Colonic mucosa (tissue), 4 donors: ENCODE results near the gene RPS6KB2. TPM values are rescaled to one million over a fixed set of nuclear protein-coding genes. Genes with fewer than 3 reads are reported as not detected.
A peak's percentile ranks its signal among the peaks of the same experiment; 100 is the strongest.
"Not testable (repeated sequence)": the region's sequence is repeated elsewhere in the genome, so short reads cannot be mapped to it uniquely, and the experiment has no call there.

Source experiments
- DNase-seq: peaks from one replicate; pipeline ENCODE4 v3.0.0-alpha.2; 2020
- H3K27ac ChIP-seq: fragments of 200-600 bp; one replicate; pipeline ENCODE4 v1.8.0; 2021
- H3K27me3 ChIP-seq: fragments of 200-600 bp; one replicate; pipeline ENCODE4 v1.8.0; 2021
- H3K36me3 ChIP-seq: fragments of 200-600 bp; one replicate; pipeline ENCODE4 v1.8.0; 2021
- H3K4me1 ChIP-seq: fragments of 200-600 bp; one replicate; pipeline ENCODE4 v1.8.0; 2021; ENCODE audit warnings: mild to moderate bottlenecking
- H3K4me3 ChIP-seq: fragments of 200-600 bp; one replicate; pipeline ENCODE4 v1.8.0; 2021
- H3K9ac ChIP-seq, 2 donors: one replicate each; pipeline ENCODE4 v1.7.0; 2013; ENCODE audit warnings: control low read depth in 2 of 2, low read depth in 2 of 2, low read length in 2 of 2
- H3K9me3 ChIP-seq: fragments of 200-600 bp; one replicate; pipeline ENCODE4 v1.8.0; 2021
- CTCF ChIP-seq: fragments of 200-600 bp; IDR thresholded peaks from one replicate; pipeline ENCODE4 v1.8.0; 2022; ENCODE audit warnings: antibody characterized with exemption, mild to moderate bottlenecking
- intact Hi-C: fragments of 100-400 bp; cut with DNase I; formaldehyde crosslinking; loops from one replicate; pipeline ENCODE4 v1.14.1; 2022
- total RNA-seq, 2 donors: library from RNA; stranded (reverse); fragmentation: NEBNext Ultra II Directional in 1 of 2; extraction: Animal tissue kit (Norgen Biotek cat#: 25700) in 1 of 2; gene quantifications; one replicate each; pipeline ENCODE4 v1.2.1, GENCODE V29; 2021
- donor health status: healthy.
- donor health status: DM: no; HTN: no; CAD: no.
- donor health status: DM: no; HTN: no; CAD: no.

The RPS6KB2 gene
- total RNA-seq, 2 donors from 2014 or later: 38.3 to 70.4 TPM

DNA sequence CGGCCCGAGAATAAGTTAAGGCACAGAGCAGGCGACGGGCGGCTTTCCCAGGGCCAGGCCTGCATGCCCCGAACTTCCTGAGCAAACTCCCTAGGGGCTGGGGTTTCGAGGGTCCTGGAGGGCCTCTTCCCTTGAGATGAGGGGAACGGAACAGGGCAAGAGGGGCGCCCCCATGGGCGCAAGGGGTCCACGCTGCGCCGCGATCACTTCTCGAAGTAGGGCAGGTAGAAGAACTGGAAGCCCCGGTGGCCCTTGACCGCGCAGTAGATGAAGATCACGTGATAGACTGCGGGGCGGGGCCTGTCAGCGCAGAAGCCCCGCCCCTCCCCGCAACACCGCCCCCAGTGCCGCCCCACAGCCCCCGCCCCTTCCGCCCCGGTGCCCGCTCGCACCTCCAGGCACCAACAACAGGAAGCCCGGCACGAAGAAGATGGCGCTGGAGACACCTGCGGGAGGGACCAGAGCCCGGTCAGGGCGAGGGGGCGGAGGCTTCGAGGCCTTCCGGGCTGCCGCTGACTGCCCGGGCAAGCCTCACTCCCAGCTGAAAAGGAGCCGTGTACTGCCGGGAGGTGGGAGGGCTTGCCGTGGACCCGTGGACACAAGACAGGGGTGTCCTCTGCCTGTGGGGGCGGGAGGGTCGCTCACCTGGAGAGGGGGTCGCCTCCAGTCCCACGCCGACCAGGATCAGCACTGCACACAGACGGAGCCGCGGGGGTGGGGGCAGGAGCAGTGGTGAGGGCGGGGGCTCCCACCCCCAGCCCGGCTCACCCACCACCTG lies 36.3 kb downstream of the RPS6KB2 start:
- Histone ChIP-seq H3K4me3 (peak overlapping the region; percentile 63), H3K36me3 (no peaks in the 10 kb centered on the region), H3K9me3 (no peaks in the 10 kb centered on the region), H3K27ac (peak overlapping the region; percentile 94), H3K9ac (peak overlapping the region; percentile 64 to 72), H3K27me3 (no peaks in the 10 kb centered on the region), H3K4me1 (peaks cover 18% of the 10 kb centered on the region)
- TF ChIP-seq CTCF: no peak
- intact Hi-C loops: no loop called here
- peak; percentile 95 for DNase-seq

DNA sequence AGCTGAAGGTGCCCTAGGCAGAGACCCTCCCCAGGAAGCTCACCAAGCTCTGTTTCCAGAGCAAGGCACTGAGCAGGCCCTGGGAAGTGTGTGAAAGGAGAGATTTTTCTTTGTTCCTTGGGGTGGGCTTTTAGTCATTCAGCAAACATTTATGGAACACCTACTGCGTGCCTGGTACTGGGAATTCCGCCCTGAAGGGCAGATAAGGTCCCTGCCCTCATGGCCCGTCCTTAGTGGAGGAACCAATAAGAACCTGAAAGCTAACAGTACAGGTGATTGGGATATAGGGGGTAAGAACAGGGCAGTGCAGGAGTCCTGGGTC lies 36.9 kb downstream of the RPS6KB2 start:
- H3K27ac ChIP-seq: peak overlapping the region; percentile 94
- DNase-seq: peak; percentile 37
- H3K27me3 ChIP-seq: no peaks in the 10 kb centered on the region
- peak overlapping the region; percentile 64 to 72 for H3K9ac ChIP-seq
- peaks cover 18% of the 10 kb centered on the region for H3K4me1 ChIP-seq
- H3K4me3 ChIP-seq: peak overlapping the region; percentile 63
- no peaks in the 10 kb centered on the region for H3K9me3 ChIP-seq
- TF ChIP-seq CTCF: no peak
- intact Hi-C loops: no loop called here
- no peaks in the 10 kb centered on the region for H3K36me3 ChIP-seq

GRCh38 chr11:67465530-67465929 lies 37.2 kb downstream of the RPS6KB2 start:
- Histone ChIP-seq H3K27ac (peak overlapping the region; percentile 94), H3K9ac (peak overlapping the region in 1 of 2 donors; percentile 64), H3K4me3 (peak overlapping the region; percentile 63), H3K4me1 (peaks cover 18% of the 10 kb centered on the region)
- H3K36me3 ChIP-seq, H3K27me3 ChIP-seq, intact Hi-C loops, H3K9me3 ChIP-seq: not testable (repeated sequence)
- DNase-seq: peak; percentile 44

GRCh38 chr11:67466367-67466766 lies 38.1 kb downstream of the RPS6KB2 start:
- DNase-seq: no peak
- Histone ChIP-seq H3K4me1 (peaks cover 18% of the 10 kb centered on the region), H3K9me3 (no peaks in the 10 kb centered on the region), H3K4me3 (no peak overlapping the region), H3K9ac (peak overlapping the region in 1 of 2 donors; percentile 40), H3K27ac (peak overlapping the region; percentile 15), H3K27me3 (no peaks in the 10 kb centered on the region), H3K36me3 (no peaks in the 10 kb centered on the region)
- no peak for TF ChIP-seq CTCF
- intact Hi-C loops: no loop called here

GRCh38 chr11:67466962-67467771 lies 38.9 kb downstream of the RPS6KB2 start:
- peak overlapping the region in 1 of 2 donors; percentile 94 for H3K9ac ChIP-seq
- H3K36me3 ChIP-seq: no peaks in the 10 kb centered on the region
- DNase-seq: no peak
- intact Hi-C loops: no loop called here
- no peaks in the 10 kb centered on the region for H3K9me3 ChIP-seq
- H3K27ac ChIP-seq: peak overlapping the region; percentile 90
- H3K4me3 ChIP-seq: no peak overlapping the region
- TF ChIP-seq CTCF: no peak
- peaks cover 18% of the 10 kb centered on the region for H3K4me1 ChIP-seq
- no peaks in the 10 kb centered on the region for H3K27me3 ChIP-seq
